NCI-H1436 treated with DMSO at 0.1 percent for 48 hours (cell line): ENCODE results near the gene HMX3.
A peak's percentile ranks its signal among the peaks of the same experiment; 100 is the strongest.
"Not testable (repeated sequence)": the region's sequence is repeated elsewhere in the genome, so short reads cannot be mapped to it uniquely, and the experiment has no call there.

Source experiments
- DNase-seq: peaks from one replicate; lab custom pipeline; 2025; lab: John Stamatoyannopoulos, UW

The HMX3 gene

DNA sequence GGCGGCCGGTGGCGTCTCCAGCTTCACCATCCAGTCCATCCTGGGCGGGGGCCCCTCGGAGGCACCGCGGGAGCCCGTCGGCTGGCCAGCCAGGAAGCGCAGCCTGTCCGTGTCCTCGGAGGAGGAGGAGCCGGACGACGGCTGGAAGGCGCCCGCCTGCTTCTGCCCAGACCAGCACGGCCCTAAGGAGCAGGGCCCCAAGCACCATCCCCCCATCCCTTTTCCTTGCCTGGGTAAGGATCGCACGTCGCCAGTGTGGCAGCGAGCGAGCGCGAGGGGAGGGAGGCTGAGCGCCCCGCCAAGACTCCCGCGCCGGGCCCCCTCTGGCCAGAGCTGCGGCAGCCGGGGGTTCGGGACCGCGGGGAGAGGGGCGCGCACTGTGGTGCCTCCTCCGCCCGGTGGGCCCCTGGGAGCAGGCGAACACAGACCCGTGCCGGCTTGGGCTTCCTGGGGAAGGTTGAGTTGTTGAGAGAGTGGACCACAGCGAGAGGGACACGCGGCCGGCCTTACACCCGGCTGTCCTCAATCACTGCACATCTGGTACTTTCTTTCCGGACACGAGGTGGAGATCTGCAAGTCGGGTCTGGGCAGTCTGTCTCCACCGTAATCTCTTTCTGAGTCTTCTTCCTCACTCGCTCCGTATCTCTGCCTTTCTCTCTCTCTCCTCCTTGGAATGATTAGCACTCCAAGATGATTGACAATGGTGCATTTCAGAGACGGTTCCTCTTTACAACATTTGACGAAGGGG lies 12.8 kb downstream of the HMX3 start:
- DNase-seq: no peak

DNA sequence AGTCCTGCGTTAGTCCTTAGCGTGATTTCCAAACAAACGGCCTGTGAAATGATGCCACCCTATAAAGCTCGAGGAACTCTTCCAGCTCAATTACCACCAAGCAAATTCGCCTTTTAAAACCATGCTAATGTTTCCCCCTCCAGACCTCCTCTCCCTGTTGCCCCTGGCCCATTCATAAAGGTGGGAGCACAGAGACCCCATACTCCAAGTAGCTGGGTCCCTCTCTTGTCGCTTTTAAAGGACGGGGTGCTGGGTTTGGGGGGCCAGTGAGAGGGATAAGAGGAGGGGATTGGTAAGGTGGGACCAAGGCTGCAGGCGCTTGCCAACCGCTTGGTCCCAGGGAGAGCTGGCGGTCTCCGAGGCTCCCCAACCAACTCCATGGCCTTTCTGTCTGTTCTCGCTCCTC lies 13.4 kb downstream of the HMX3 start:
- no peak for DNase-seq

DNA sequence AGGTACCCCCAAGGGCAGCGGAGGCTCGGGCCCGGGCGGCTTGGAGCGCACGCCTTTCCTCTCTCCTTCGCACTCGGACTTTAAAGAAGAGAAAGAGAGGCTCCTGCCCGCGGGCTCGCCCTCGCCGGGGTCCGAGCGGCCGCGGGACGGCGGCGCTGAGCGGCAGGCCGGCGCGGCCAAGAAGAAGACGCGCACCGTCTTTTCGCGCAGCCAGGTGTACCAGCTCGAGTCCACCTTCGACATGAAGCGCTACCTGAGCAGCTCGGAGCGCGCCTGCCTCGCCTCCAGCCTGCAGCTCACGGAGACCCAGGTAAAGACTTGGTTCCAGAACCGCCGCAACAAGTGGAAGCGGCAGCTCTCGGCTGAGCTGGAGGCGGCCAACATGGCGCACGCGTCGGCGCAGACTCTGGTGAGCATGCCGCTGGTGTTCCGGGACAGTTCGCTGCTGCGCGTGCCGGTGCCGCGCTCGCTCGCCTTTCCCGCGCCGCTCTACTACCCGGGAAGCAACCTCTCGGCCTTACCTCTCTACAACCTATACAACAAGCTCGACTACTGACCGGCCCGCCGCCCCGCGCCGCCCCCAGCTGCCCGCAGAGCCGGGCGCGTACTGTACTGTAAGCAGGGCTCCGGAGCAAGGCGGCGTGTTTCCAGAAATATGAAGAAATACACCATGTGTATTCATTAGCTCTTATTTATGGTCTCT lies 13.9 kb downstream of the HMX3 start:
- no peak for DNase-seq

DNA sequence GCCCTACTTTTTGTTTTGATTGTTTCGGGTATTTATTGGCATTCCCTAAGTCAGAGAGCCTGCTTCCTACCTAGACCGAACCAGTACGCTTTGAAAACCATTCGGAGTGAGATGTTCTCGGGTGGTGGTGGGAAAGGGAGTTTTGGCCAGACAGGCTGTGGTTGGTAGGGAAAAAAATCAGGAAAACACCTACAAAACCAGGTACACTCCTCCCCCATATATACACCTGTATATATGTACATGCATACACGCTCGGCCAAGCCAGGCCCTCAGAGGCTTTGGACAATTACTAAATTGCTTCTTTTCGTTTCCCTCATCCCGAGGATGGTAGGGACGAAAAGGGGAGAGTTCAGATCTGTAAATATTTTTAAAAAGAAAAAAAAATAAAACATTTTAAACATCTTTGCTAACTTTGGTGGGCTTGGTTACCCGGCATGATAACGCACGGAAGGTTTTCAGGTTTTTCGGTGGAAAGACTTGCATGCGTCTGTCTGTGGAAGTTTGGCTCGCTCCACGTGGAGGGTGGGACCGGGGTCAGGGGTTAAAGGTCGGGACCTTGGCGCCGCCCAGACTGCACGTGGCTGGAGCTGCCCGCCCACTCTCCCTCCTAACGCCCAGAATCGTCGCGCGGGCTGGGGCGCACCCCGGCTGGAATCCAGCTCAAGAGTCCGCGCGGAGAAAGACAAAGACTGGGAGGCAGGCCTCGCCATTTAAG lies 14.7 kb downstream of the HMX3 start:
- no peak for DNase-seq

DNA sequence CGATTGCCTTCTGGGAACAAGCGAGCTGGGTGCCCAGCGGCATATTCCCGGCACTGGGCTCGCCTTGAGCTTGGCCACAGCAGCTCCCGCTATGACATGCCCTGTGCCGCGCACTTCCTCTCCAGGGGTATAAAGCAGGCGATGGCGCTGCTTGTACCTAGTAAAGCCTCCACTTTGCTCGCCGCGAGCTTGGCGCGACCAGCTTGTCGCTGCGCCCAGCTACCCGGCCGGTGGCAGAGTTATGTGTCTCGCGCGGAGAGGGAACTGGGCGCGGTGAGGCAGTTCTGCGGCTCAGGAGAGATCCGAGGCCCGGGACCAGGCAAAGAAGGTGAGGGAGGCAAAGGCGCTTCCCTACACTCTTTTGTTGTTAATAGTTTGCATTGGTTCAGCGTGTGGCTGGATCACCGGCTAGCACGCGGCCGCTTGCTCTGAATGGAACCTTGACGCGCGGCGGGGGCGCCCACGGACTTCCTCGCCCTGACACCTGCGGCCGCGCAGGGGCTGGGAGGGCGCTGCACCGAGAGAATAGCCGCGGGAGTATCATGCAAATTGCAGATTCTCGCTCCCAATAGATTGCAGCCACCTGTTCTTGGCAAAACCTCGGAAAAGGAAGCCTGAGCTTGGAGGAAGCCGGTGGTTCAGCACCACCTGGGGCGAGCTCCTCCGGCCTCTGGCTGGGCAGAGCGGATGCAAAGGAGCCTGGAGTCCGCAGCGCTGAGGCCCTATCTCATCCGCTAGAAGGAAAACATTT lies 15.4 kb downstream of the HMX3 start:
- DNase-seq: no peak

DNA sequence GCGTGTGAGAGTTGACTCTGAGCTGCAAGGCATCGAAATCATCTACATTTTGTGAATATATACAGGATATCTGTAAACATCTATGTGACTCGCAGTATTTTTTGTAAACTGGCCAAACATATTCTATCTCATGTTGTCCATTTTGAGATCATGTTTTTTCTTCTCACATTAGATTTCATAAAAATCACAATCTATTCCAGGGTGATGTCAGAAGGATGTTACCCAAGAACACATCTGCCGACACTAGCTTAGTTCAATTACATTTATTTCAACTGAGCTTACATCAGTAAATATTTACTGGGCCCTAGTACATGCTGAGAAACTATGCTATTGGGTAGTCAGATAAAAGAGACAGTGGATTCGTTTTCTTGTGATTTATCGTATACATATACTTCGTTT lies 16.0 kb downstream of the HMX3 start:
- no peak for DNase-seq

DNA sequence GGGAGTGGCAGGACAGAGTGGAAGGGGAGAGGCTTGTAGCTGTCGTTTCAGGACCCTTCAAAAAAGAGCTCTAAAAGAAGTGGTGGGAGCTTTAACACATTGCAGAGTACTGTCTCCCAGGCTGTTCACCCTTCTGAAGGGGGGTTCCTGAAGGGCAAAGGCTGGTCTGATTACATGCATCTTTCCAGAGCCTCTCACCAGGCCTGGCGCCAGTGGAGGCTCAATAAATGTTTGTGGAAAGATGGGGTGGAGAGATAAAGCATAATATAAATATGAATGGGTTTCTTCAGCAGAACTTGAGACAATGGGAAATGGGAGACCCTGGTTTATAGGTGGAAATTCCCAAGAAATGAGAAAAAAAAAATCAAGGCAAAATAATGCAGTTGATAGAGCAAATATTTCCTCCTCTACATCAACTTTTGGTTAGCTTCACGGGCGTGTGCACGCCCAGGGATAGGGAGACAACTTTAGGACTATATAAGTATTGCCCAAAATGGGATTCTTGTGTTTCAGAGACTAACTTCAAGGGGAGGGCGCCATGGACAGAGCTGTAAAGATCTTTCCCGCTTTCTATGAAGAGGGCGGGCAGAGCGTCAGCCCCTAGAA lies 17.8 kb downstream of the HMX3 start:
- DNase-seq: no peak

DNA sequence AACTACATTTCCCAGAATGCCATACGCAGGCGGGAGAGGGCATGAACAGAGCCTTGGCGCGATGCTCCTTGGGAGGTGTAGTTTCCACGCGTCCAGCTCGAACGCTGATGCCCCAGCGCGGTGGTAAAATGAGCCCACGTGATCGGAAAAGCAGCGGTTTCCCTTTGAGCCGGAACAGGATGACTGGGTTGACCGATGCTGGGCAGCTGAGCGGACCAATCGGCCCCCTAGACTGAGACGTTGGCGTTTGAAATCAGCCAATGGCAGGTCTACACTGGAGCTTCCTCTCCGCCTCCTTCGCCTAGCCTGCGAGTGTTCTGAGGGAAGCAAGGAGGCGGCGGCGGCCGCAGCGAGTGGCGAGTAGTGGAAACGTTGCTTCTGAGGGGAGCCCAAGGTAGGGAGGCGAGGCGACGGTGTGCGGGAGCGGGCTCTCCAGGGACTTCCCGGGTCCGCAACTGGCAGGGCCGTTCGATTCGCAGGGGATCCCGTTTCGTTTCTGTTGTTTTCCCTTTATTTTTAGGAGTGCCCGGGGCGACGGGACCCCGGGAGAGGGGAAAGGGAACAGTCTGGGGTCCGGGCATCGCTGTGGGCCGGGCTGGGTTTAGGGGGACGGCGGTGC lies 18.4 kb downstream of the HMX3 start, which contains the start of gene BUB3:
TSS of gene BUB3 (plus strand) at position 311 of the 619 bp plus-strand sequence. CDS start 516 bp downstream, outside the sequence.
- DNase-seq: peak; percentile 100

DNA sequence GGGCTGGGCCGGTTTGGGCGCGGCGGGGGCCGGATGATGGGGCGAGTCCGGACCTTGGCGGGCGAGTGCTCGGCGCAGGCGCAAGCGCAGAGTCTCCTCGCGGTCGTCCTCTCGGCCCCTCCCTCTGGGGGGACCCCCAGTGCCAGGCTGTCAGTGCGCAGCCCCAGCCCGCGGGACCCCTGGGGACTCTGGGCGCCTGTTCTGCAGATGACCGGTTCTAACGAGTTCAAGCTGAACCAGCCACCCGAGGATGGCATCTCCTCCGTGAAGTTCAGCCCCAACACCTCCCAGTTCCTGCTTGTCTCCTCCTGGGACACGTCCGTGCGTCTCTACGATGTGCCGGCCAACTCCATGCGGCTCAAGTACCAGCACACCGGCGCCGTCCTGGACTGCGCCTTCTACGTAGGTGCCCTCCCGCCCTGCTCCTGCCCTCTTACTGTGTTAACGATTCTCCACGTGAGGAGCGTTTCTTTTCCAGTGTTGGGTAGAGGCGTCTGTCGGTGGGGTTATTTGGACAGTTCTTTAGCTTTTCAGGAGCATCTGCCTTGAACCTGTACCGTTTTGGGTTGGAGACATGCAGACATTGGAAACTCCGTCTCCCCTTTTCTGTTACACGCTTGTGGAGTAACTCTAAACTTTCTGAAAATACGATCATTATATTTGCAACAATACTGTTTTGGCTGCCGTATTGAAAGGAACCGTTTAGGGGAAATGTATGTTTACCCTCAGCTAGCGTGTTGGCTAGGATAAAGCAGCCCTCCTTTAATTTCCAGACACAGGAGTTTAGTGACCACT lies 19.1 kb downstream of the HMX3 start:
- no peak for DNase-seq

DNA sequence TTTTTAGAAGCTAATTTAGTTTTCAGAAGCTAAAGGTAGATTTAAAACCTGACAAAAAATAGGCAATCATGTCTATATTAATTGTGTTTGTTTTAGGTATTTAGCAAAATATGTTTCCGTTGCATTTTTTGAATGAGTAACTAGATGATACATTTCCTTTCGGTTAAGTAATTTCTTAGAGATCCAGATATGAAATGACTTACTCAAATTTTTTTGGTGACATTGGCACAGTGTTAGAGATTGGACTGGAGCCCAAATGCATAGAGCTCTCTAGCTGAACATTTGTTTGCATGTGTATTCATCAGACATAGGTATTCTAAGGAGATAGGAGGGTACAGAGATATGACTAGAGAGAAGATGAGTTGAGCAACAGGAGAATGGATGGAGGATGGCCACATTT lies 20.3 kb downstream of the HMX3 start:
- no peak for DNase-seq

DNA sequence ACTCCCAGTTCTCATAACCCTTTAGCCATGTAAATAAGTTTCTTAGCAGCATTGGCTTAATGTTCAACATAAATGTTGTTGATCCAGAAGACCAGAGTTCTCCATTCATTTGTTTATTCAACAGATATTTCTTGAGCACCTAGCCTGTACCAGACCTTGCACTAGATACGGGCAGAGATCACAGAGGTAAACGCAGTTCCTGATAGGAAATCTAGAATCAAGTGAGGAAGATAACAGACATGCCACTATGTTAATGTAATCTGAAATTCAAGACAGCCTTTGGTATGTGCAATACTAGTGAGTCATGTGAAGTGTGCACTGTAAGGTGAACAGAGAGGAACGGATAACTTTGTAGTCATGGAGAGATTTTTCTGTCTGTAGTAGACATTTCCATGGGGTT lies 21.4 kb downstream of the HMX3 start:
- no peak for DNase-seq

DNA sequence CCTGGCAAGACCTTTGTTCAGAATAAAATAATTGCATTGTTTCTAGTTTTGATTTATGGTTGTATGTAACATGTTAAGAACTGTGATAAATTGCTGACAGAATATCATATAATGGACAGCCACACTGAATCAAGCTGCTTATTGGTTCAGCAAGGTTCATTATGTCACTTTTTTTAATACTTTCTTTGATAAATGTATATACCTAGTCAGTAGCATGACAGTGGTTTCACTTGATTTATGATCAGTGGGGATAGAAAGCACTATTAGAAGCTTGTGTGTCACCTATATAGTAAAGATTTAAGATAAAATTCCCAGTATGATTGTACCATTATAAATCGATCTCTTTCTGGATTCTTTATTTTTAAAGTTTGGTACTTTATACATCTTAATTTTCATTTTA lies 22.9 kb downstream of the HMX3 start:
- DNase-seq: no peak

DNA sequence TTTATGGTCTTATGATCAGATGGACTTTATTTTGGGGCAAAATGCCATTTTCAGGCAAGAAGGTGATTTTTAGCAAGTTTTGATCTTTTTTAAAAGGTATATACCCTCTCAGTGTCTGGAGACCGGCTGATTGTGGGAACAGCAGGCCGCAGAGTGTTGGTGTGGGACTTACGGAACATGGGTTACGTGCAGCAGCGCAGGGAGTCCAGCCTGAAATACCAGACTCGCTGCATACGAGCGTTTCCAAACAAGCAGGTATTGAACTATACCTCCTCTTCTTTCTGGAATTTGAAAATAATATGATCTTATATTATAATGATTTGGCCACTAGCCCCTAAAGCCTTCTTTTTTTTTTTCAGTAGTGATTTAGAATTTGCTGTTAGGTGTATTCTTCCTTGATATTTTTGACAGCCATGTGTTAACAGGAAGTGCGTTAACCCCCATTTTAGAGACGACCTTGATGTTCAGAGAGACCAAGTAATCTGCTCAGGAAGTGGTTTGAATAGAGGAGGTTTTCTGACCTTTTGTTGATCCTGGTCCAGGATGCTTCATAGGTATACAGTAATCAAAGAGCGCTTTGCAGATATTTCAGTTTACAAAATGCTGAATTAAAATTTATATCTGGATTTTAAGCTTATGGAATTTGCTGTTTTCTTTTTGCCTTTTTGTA lies 24.7 kb downstream of the HMX3 start:
- no peak for DNase-seq

DNA sequence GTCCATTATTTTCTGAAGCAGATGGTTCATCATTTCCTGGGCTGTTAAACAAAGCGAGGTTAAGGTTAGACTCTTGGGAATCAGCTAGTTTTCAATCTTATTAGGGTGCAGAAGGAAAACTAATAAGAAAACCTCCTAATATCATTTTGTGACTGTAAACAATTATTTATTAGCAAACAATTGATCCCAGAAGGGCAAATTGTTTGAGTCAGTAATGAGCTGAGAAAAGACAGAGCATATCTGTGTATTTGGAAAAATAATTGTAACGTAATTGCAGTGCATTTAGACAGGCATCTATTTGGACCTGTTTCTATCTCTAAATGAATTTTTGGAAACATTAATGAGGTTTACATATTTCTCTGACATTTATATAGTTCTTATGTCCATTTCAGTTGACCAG lies 28.5 kb downstream of the HMX3 start:
- no peak for DNase-seq

DNA sequence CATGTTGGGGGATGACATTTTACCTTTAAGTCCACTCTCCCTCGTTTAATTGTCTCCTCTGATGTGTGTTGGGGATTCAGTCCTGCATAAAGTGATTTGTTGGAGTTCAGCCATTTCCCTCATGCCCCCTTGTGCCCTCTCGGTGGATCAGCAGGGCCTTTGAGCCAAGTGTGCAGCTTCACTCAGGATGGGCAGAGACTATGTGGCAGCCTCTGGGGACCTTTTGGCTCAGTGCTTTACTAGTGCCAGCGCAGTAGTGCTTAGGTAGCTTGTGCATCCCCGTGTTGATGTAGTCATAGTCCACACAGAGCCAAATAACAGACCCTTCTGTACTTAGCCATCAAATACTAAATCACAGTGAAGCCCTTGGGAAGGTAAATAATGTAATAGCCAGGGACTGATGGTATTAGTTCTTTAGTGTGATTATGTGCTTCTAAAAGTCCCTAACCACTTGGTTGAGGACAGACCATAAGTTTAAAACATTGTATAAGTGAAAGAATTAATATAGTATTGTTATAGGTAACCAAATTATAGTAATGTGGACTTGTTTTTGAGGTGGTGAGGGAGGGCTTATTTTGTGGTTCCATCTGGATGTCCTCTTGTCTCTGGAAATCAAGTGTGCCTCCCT lies 29.8 kb downstream of the HMX3 start:
- peak; percentile 62 for DNase-seq

DNA sequence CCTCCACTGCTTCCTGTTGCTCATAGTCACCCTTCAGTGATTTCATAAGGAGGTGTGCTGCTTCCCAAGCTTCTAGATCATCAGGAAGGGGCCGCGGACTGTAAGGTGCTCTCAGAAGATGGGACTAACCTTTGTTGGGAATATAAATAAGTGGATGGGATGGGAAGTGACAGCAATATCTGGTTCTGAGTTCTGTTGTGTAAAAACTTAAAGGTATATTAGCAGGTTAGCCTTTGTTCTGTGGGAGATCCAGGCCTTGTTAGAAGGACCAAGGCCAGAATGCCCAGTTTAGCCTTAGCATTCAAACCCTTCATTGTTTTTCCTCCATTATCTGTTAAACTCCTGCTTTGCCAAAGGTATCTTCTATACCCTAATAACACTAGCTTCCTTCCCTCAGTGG lies 30.8 kb downstream of the HMX3 start:
- no peak for DNase-seq

DNA sequence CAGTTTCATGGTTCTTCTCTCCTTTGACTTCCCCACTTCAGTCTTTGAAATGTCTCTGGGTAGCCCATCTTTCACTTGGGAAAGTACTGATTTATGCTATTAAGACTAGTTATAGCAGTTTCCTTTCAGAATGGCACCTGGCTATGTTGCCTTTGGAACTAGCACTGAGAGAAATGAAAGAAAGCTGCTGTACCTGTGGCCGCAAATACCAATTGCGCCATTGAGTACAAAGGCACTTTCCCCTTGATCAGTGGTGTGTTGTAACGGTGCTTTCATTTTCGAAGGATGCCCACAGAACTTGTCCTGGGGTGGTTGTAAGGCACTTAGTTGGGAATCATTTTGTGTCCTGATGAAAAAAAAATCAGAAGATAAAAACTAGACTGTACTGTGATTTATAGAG lies 35.2 kb downstream of the HMX3 start:
- DNase-seq: no peak

DNA sequence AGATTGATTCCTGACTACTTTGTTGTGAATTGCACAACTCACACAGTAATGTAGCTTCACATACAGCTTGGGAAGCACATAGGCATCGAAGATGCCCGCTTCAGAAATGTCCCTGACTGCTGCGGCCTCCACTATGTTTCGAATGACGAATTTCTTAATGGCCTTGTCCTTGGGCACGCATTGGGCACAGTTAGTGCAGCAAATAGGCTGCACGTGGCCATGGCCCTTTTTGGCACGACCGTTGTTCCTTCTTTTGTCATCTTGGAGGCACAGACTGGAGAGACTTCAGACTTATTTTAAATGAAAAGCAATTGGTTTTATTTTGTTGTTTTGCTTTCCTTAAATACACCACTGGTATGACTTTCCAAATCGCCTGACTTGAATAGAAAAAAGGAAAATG lies 35.8 kb downstream of the HMX3 start:
- DNase-seq: not testable (repeated sequence)
